CD4-positive, alpha-beta memory T cell (primary cell): ENCODE data around the gene VTI1A. TPM values are rescaled to one million over a fixed set of nuclear protein-coding genes. Genes with fewer than 3 reads are reported as not detected.

Source experiments
- CTCF ChIA-PET: fragments of 350-600 bp; sonication (Branson Sonifier 250); formaldehyde crosslinking; loops from one replicate; lab custom pipeline; 2021; ENCODE audit warnings: inconsistent platforms; ENCODE audit not compliant: partially characterized antibody; lab: Charles Lee
- POLR2A ChIA-PET: fragments of 350-600 bp; sonication (Branson Sonifier 250); formaldehyde crosslinking; loops from one replicate; lab custom pipeline; 2021; ENCODE audit not compliant: partially characterized antibody; lab: Charles Lee
- DNase-seq, 5 donors: peaks; one replicate each; pipeline versions ENCODE4 v3.0.0 to v3.0.0-alpha.2; 2020 to 2022; ENCODE audit warnings: mixed read lengths in 1 of 5
- H3K27ac ChIP-seq: one replicate; pipeline ENCODE4 v1.7.0; 2013; ENCODE audit warnings: low read depth, low read length
- H3K27me3 ChIP-seq: 2 replicates; pipeline ENCODE4 v1.7.0; 2013; ENCODE audit warnings: mild to moderate bottlenecking, low read length, moderate library complexity; ENCODE audit not compliant: insufficient read depth
- H3K36me3 ChIP-seq: 2 replicates; pipeline ENCODE4 v1.7.0; 2013; ENCODE audit warnings: mild to moderate bottlenecking, low read length, moderate library complexity; ENCODE audit not compliant: insufficient read depth
- H3K4me1 ChIP-seq: 2 replicates; pipeline ENCODE4 v1.7.0; 2013; ENCODE audit warnings: mild to moderate bottlenecking, low read length, moderate library complexity; ENCODE audit not compliant: insufficient read depth
- H3K4me3 ChIP-seq, 2 donors: one replicate each; pipeline ENCODE4 v1.7.0; 2013; ENCODE audit warnings: low read length in 2 of 2, mild to moderate bottlenecking in 1 of 2
- H3K9me3 ChIP-seq, 2 donors: one replicate each; pipeline ENCODE4 v1.7.0; 2013; ENCODE audit warnings: low read length in 2 of 2, control low read depth in 1 of 2; ENCODE audit not compliant: control insufficient read depth in 1 of 2
- H3K27ac Mint-ChIP-seq, 7 donors: one replicate each; pipeline ENCODE4 v1.8.0; 2020 to 2021; ENCODE audit warnings: mixed read lengths in 7 of 7, mild to moderate bottlenecking in 6 of 7, inconsistent platforms in 3 of 7, moderate library complexity in 3 of 7
- H3K27me3 Mint-ChIP-seq, 2 donors: one replicate each; pipeline ENCODE4 v1.8.0; 2020 to 2021; ENCODE audit warnings: mixed read lengths in 2 of 2
- H3K36me3 Mint-ChIP-seq, 2 donors: one replicate each; pipeline ENCODE4 v1.8.0; 2020 to 2021; ENCODE audit warnings: mixed read lengths in 2 of 2, inconsistent platforms in 1 of 2, mild to moderate bottlenecking in 1 of 2
- H3K4me1 Mint-ChIP-seq, 4 donors: one replicate each; pipeline ENCODE4 v1.8.0; 2020 to 2021; ENCODE audit warnings: mixed read lengths in 4 of 4, mild to moderate bottlenecking in 1 of 4
- H3K4me3 Mint-ChIP-seq, 8 donors: one replicate each; pipeline ENCODE4 v1.8.0; 2020 to 2021; ENCODE audit warnings: mixed read lengths in 8 of 8, mild to moderate bottlenecking in 7 of 8, moderate library complexity in 6 of 8, inconsistent platforms in 3 of 8
- H3K9me3 Mint-ChIP-seq, 8 donors: one replicate each; pipeline ENCODE4 v1.8.0; 2020 to 2021; ENCODE audit warnings: mixed read lengths in 8 of 8, mild to moderate bottlenecking in 5 of 8, inconsistent platforms in 3 of 8, moderate library complexity in 1 of 8
- intact Hi-C: fragments of 100-400 bp; cut with micrococcal nuclease; formaldehyde crosslinking; loops from one replicate; pipeline ENCODE4 v1.15.1; 2023
- polyA plus RNA-seq, 2 donors: library from polyadenylated mRNA; unstranded; fragments of 300-500 nt; fragmentation: Illumina TruSeq; gene quantifications; one replicate each; pipeline ENCODE4 v1.2.3, GENCODE V29; 2021
- total RNA-seq, 2 experiments: library from RNA; stranded (reverse); gene quantifications; one replicate each; pipeline ENCODE4 v1.2.3, GENCODE V29; 2021

The VTI1A gene
- total and polyA plus RNA-seq, 4 experiments from 2014 or later = 24.4 to 48.5 (median 40.0) TPM

DNA sequence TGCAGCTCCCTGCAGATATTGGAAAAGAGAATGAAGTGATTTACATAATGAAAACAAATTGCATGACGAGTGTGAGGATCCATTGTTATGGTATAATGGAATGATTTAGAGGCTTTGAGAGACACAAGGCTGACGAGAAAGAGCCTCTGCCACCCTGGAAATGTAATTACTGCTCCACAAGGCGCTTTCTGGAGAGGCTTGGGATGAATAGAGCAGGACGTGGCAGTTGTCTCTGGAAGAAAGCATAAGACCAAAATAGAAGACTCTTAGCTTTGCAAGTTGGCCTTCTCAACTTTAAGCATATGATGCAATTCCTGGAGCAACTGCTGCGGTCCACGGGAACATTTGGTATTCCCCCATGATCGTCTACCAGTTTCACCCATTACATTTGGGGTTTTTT, 321.1 kb downstream of the VTI1A start:
- Mint-ChIP-seq H3K9me3 (no peaks in the 10 kb centered on the region), H3K27ac (no peak overlapping the region), H3K4me3 (no peak overlapping the region), H3K36me3 (peaks cover 7 to 15% of the 10 kb centered on the region in 2 donors), H3K27me3 (no peaks in the 10 kb centered on the region), H3K4me1 (peaks cover 0 to 2% (median 0%) of the 10 kb centered on the region in 4 donors)
- intact Hi-C loops = no loop called here
- Histone ChIP-seq H3K4me1 (no peaks in the 10 kb centered on the region), H3K27ac (no peak overlapping the region), H3K27me3 (no peaks in the 10 kb centered on the region), H3K36me3 (no peaks in the 10 kb centered on the region), H3K9me3 (no peaks in the 10 kb centered on the region), H3K4me3 (no peak overlapping the region)
- DNase-seq = no peak
- POLR2A ChIA-PET = no interaction called here
- CTCF ChIA-PET = no interaction called here

DNA sequence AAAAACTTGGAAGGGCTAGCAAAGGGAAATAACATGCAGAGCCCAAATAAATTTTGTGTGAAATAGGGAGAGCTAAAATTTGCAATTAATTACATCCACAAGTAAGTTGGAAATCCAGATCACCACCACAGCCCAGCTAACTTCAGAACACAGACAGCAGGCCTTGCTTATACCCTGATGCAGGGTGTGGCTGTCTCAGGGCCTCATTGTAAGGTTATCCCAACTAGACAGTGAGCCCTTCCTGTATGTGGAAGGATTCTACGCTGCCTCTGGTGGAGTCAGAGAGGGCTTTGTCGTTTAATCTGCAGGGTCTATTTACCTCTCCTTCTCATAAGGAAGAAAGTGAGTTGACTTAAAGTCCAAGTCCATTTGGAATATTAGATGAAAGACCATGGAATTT, 322.1 kb downstream of the VTI1A start:
- peaks cover 11 to 15% of the 10 kb centered on the region in 2 donors for H3K36me3 Mint-ChIP-seq
- intact Hi-C loops = no loop called here
- H3K27ac ChIP-seq = no peak overlapping the region

DNA sequence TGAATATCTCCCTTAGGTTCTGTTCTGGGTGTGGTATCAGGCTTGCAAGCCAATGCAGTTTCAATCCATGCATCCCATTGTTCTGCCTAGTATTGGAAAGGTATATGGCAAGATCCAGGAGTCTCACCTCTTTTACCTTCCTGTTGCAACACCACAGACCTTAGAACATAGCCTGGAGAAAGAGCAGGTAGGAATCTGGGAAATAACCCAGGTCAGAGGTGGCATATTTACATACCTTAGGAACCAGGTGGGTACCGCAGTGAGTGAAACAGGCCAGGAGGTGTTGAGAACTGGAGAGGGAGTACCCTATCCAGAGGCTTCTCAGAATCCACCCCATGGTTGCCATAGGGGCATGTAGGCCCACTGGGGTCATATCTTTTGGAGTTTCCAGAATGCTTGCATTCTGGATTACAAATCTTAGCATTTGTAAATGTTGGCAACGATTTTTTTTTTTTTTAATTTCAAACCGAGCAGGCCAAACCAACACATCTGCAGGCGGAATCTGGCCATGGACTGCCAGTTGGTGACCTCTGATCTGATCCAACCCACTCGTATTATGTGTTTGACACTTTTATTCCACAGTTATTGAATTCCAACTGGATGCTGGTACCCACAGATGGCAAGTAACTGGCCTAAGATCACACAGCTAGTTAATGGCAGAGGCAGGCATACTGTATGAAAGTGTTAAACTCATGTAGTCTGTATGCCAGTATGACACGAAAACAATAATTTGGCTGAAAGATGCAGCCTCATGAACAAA, 322.8 kb downstream of the VTI1A start:
- no peak overlapping the region for H3K4me3 Mint-ChIP-seq
- peaks cover 11 to 15% of the 10 kb centered on the region in 2 donors for H3K36me3 Mint-ChIP-seq
- ChIA-PET CTCF (no interaction called here), POLR2A (no interaction called here)
- Histone ChIP-seq H3K27ac (no peak overlapping the region), H3K4me1 (no peaks in the 10 kb centered on the region), H3K9me3 (no peaks in the 10 kb centered on the region), H3K36me3 (no peaks in the 10 kb centered on the region), H3K27me3 (no peaks in the 10 kb centered on the region), H3K4me3 (no peak overlapping the region)
- H3K27ac Mint-ChIP-seq = no peak overlapping the region
- peaks cover 0 to 2% (median 0%) of the 10 kb centered on the region in 4 donors for H3K4me1 Mint-ChIP-seq
- intact Hi-C loops = no loop called here
- H3K9me3 Mint-ChIP-seq = no peaks in the 10 kb centered on the region
- no peak for DNase-seq
- no peaks in the 10 kb centered on the region for H3K27me3 Mint-ChIP-seq

More for the DNA sequence above, 322.1 kb downstream of the VTI1A start:
- Mint-ChIP-seq H3K9me3 (no peaks in the 10 kb centered on the region), H3K27ac (no peak overlapping the region), H3K27me3 (no peaks in the 10 kb centered on the region), H3K4me1 (peaks cover 0 to 2% (median 0%) of the 10 kb centered on the region in 4 donors), H3K4me3 (no peak overlapping the region)
- Histone ChIP-seq H3K27me3 (no peaks in the 10 kb centered on the region), H3K4me1 (no peaks in the 10 kb centered on the region), H3K36me3 (no peaks in the 10 kb centered on the region), H3K4me3 (no peak overlapping the region), H3K9me3 (no peaks in the 10 kb centered on the region)
- ChIA-PET CTCF (no interaction called here), POLR2A (no interaction called here)
- no peak for DNase-seq

- Mint-ChIP-seq H3K4me1 (peaks cover 0 to 2% (median 0%) of the 10 kb centered on the region in 4 donors), H3K9me3 (no peaks in the 10 kb centered on the region), H3K27me3 (no peaks in the 10 kb centered on the region), H3K36me3 (peaks cover 11 to 21% of the 10 kb centered on the region in 2 donors), H3K4me3 (no peak overlapping the region), H3K27ac (no peak overlapping the region)
- Histone ChIP-seq H3K36me3 (no peaks in the 10 kb centered on the region), H3K27me3 (no peaks in the 10 kb centered on the region), H3K27ac (no peak overlapping the region), H3K4me1 (no peaks in the 10 kb centered on the region), H3K9me3 (no peaks in the 10 kb centered on the region), H3K4me3 (no peak overlapping the region)
- ChIA-PET CTCF (no interaction called here), POLR2A (no interaction called here)
- intact Hi-C loops = no loop called here
- DNase-seq = no peak
Observed at GRCh38 chr10:112771733-112772132, 324.7 kb downstream of the VTI1A start.

DNA sequence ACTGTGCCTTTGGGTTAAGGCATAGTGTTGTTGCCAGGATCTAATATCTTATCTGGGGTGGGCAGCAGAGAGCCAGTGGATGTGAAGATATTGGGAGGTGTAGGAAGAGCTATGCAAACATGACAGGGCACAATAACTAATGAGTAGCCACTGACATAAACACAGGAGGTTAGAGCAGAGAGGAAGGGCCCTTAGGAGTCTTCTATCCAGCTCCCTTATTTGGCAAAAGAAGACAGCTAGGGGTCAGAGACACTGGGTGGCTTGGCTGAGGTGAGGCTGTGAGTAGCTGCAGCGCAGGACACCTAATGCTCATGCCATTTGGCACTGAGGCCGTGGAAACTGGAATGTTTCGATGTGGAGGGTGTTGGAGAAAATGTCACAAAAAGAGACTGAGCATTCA, 326.8 kb downstream of the VTI1A start:
- intact Hi-C loops = no loop called here
- Mint-ChIP-seq H3K36me3 (peaks cover 11 to 17% of the 10 kb centered on the region in 2 donors), H3K4me1 (no peaks in the 10 kb centered on the region), H3K27ac (peak overlapping the region in 2 of 7 donors; percentile 0 to 10), H3K4me3 (no peak overlapping the region), H3K27me3 (no peaks in the 10 kb centered on the region), H3K9me3 (no peaks in the 10 kb centered on the region)
- H3K9me3 ChIP-seq = no peaks in the 10 kb centered on the region
- ChIA-PET POLR2A (no interaction called here), CTCF (no interaction called here)
- no peaks in the 10 kb centered on the region for H3K36me3 ChIP-seq
- no peak overlapping the region for H3K27ac ChIP-seq
- H3K4me3 ChIP-seq = no peak overlapping the region
- no peaks in the 10 kb centered on the region for H3K27me3 ChIP-seq
- no peak for DNase-seq
- no peaks in the 10 kb centered on the region for H3K4me1 ChIP-seq

DNA sequence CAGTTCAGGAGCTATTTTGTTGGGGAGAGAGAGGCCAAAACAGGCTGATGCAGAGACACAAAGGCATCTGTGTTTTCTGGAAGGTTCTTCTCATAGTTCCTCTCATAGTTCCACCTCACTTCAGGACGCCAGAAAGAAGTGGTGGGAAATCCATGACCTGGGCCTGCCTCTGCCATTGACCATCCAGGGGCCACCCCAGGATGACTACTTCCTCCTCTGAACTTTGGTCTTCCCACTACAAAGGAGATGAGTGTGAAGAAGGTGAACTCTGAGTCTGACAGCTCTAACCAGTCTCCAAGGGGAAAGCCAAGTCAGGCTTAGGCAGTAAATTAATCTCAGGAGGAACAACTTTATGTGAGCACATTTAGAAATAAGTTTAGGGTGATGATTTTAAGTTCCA, 327.2 kb downstream of the VTI1A start:
- H3K36me3 Mint-ChIP-seq = peaks cover 11 to 17% of the 10 kb centered on the region in 2 donors
- H3K27me3 ChIP-seq = no peaks in the 10 kb centered on the region
- no peaks in the 10 kb centered on the region for H3K9me3 Mint-ChIP-seq
- POLR2A ChIA-PET = no interaction called here
- no peaks in the 10 kb centered on the region for H3K36me3 ChIP-seq
- no peak overlapping the region for H3K27ac ChIP-seq
- no peak for DNase-seq
- no peaks in the 10 kb centered on the region for H3K4me1 ChIP-seq
- intact Hi-C loops = no loop called here
- CTCF ChIA-PET = no interaction called here
- no peak overlapping the region for H3K4me3 Mint-ChIP-seq
- no peaks in the 10 kb centered on the region for H3K4me1 Mint-ChIP-seq
- H3K27ac Mint-ChIP-seq = no peak overlapping the region
- no peak overlapping the region for H3K4me3 ChIP-seq
- H3K9me3 ChIP-seq = no peaks in the 10 kb centered on the region
- no peaks in the 10 kb centered on the region for H3K27me3 Mint-ChIP-seq

DNA sequence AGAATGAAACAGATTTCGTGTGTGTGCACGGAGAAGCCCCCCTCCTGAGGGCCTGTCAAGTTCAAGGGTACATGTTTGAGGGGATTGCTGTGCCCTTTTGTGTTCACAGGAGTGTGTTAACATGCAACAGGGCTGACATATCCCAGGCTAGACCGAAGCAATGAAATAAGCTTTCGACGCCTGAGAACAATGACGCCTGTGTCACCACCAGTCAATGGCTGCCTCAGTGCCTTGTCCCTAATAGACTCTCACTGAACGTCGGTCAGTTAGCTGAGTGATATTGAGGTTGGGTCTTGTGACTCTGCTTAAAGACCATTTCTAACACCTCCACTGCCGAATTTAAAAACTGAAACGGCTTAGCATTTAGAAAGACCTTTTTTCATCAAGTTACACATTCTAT, 327.8 kb downstream of the VTI1A start:
- ChIA-PET CTCF (no interaction called here), POLR2A (no interaction called here)
- Histone ChIP-seq H3K36me3 (no peaks in the 10 kb centered on the region), H3K27ac (no peak overlapping the region), H3K9me3 (no peaks in the 10 kb centered on the region), H3K27me3 (no peaks in the 10 kb centered on the region), H3K4me3 (no peak overlapping the region), H3K4me1 (no peaks in the 10 kb centered on the region)
- H3K9me3 Mint-ChIP-seq = no peaks in the 10 kb centered on the region
- no peak overlapping the region for H3K27ac Mint-ChIP-seq
- no peak for DNase-seq
- H3K4me1 Mint-ChIP-seq = no peaks in the 10 kb centered on the region
- H3K4me3 Mint-ChIP-seq = no peak overlapping the region
- H3K27me3 Mint-ChIP-seq = no peaks in the 10 kb centered on the region
- intact Hi-C loops = no loop called here
- H3K36me3 Mint-ChIP-seq = peaks cover 11 to 17% of the 10 kb centered on the region in 2 donors
